ENCODE results near the gene RUNX3.

The RUNX3 gene

GRCh38 chr1:24934310-24935195, 4.5 kb upstream of the RUNX3 start:
- H3K27ac Mint-ChIP-seq: peak overlapping the region; percentile 47
- H3K36me3 Mint-ChIP-seq (ENCODE audit: low read depth): no peaks in the 10 kb centered on the region
- H3K9me3 Mint-ChIP-seq: no peaks in the 10 kb centered on the region
- intact Hi-C loops (cut with micrococcal nuclease): no loop called here
- H3K4me3 Mint-ChIP-seq: no peak overlapping the region
- H3K4me1 Mint-ChIP-seq (ENCODE audit: low read depth): peaks cover 21% of the 10 kb centered on the region
- H3K27me3 Mint-ChIP-seq: peaks cover 43% of the 10 kb centered on the region

DNA sequence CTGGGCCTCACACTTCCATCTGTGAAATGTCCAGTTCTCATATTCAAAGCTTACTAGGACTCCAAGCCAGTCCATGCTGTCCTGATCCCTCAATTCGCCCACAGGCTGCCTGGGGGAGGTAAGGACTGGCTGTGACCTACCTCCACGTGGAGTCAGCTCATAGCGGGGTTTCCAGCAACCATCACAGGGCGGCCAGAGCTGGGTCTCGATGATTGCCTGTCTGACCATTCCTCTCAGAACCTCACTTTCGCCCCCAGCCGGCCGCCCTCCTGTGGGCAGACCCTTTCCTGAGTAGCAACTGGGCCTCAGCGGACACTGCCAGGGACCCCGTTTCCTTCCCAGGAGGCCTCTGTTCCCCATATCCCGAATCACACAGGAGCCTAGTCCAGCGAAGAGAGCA, 3.4 kb upstream of the RUNX3 start:
- Mint-ChIP-seq H3K9me3 (no peaks in the 10 kb centered on the region), H3K27ac (peak overlapping the region; percentile 47), H3K36me3 (ENCODE audit: low read depth) (peaks cover 8% of the 10 kb centered on the region), H3K4me3 (no peak overlapping the region), H3K27me3 (peaks cover 43% of the 10 kb centered on the region), H3K4me1 (ENCODE audit: low read depth) (peaks cover 27% of the 10 kb centered on the region)
- intact Hi-C loops (cut with micrococcal nuclease): no loop called here

DNA sequence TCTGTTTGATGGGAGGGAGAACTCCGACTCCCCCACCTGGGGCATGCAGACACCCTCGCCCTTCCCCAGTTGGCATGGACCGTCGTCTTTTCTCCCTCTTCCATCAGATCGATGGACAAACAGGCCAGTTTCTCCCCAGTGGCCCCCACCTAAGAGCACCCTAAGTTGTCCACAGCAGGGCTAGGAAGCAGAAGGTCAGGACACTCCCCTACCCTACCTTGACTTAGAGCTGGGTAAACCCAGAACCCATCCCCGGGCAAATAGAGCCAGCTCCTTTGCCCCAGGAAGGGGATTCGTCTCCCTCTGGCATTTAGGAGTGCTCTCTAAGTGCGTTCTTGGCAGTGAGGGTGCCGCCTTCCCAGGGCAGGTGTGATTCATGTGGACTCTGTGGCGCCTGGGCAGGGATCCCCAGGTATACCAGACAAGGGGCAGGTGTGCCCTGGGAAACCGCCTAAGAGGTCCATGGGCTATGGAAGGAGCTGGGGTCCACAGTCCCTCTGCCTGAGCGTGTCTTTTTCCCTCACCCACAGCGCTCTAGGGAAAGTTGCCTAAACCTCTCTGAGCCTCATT, 2.7 kb upstream of the RUNX3 start:
- H3K36me3 Mint-ChIP-seq (ENCODE audit: low read depth): peaks cover 14% of the 10 kb centered on the region
- H3K9me3 Mint-ChIP-seq: no peaks in the 10 kb centered on the region
- H3K27ac Mint-ChIP-seq: no peak overlapping the region
- intact Hi-C loops (cut with micrococcal nuclease): loop anchor here (1.0 kb wide), 2 partner anchors 104 to 168 kb away; no protein-coding TSS in a partner anchor
- H3K4me3 Mint-ChIP-seq: peak overlapping the region; percentile 34
- peaks cover 43% of the 10 kb centered on the region for H3K27me3 Mint-ChIP-seq
- peaks cover 34% of the 10 kb centered on the region for H3K4me1 Mint-ChIP-seq (ENCODE audit: low read depth)

GRCh38 chr1:24932284-24932683, 2.2 kb upstream of the RUNX3 start:
- Mint-ChIP-seq H3K9me3 (no peaks in the 10 kb centered on the region), H3K36me3 (ENCODE audit: low read depth) (peaks cover 20% of the 10 kb centered on the region), H3K4me3 (peak overlapping the region; percentile 34), H3K4me1 (ENCODE audit: low read depth) (peaks cover 39% of the 10 kb centered on the region), H3K27ac (no peak overlapping the region), H3K27me3 (peaks cover 45% of the 10 kb centered on the region)
- intact Hi-C loops (cut with micrococcal nuclease): loop anchor here (1.0 kb wide), 2 partner anchors 105 to 169 kb away; no protein-coding TSS in a partner anchor

- Mint-ChIP-seq H3K36me3 (ENCODE audit: low read depth) (peaks cover 24% of the 10 kb centered on the region), H3K9me3 (no peaks in the 10 kb centered on the region), H3K4me3 (no peak overlapping the region), H3K4me1 (ENCODE audit: low read depth) (peaks cover 45% of the 10 kb centered on the region), H3K27me3 (peaks cover 45% of the 10 kb centered on the region), H3K27ac (peak overlapping the region; percentile 82)
- intact Hi-C loops (cut with micrococcal nuclease): loop anchor here (1.0 kb wide), 2 partner anchors 106 to 170 kb away; no protein-coding TSS in a partner anchor
Observed at GRCh38 chr1:24931468-24932231, 1.6 kb upstream of the RUNX3 start.

DNA sequence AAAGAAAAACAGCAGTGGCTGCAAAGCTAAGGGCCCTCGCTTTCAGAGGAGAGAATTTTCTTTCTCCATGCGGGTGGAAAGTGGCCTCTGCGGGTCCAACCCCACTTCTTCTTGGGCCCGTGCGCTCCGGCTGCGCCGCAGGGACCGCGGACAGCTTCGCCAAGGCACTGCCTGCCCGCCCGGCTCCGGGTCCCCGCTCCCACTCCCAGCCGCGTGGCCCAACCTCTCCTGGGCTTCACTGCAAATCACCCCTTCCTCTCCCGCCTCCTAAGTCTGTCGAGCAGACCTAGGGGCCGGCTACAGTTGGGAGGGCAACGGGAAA, 1.0 kb upstream of the RUNX3 start:
- intact Hi-C loops (cut with micrococcal nuclease): no loop called here

GRCh38 chr1:24929398-24930259, 447 bp downstream of the RUNX3 start:
- H3K9me3 Mint-ChIP-seq: no peaks in the 10 kb centered on the region
- H3K27me3 Mint-ChIP-seq: peaks cover 38% of the 10 kb centered on the region
- intact Hi-C loops (cut with micrococcal nuclease): no loop called here
- peak overlapping the region; percentile 93 for H3K27ac Mint-ChIP-seq
- H3K4me3 Mint-ChIP-seq: peak overlapping the region; percentile 89
- peaks cover 65% of the 10 kb centered on the region for H3K4me1 Mint-ChIP-seq (ENCODE audit: low read depth)
- peaks cover 44% of the 10 kb centered on the region for H3K36me3 Mint-ChIP-seq (ENCODE audit: low read depth)

More for the DNA sequence above, 1.0 kb upstream of the RUNX3 start:
- Mint-ChIP-seq H3K9me3 (no peaks in the 10 kb centered on the region), H3K4me1 (ENCODE audit: low read depth) (peaks cover 51% of the 10 kb centered on the region), H3K36me3 (ENCODE audit: low read depth) (peaks cover 29% of the 10 kb centered on the region), H3K27ac (peak overlapping the region; percentile 82), H3K4me3 (no peak overlapping the region), H3K27me3 (peaks cover 45% of the 10 kb centered on the region)

- Mint-ChIP-seq H3K4me3 (peak overlapping the region; percentile 89), H3K9me3 (no peaks in the 10 kb centered on the region), H3K27me3 (peaks cover 31% of the 10 kb centered on the region), H3K4me1 (ENCODE audit: low read depth) (peaks cover 60% of the 10 kb centered on the region), H3K36me3 (ENCODE audit: low read depth) (peaks cover 49% of the 10 kb centered on the region), H3K27ac (peak overlapping the region; percentile 93)
- intact Hi-C loops (cut with micrococcal nuclease): no loop called here
Observed at GRCh38 chr1:24928689-24929397, 1.2 kb downstream of the RUNX3 start.

DNA sequence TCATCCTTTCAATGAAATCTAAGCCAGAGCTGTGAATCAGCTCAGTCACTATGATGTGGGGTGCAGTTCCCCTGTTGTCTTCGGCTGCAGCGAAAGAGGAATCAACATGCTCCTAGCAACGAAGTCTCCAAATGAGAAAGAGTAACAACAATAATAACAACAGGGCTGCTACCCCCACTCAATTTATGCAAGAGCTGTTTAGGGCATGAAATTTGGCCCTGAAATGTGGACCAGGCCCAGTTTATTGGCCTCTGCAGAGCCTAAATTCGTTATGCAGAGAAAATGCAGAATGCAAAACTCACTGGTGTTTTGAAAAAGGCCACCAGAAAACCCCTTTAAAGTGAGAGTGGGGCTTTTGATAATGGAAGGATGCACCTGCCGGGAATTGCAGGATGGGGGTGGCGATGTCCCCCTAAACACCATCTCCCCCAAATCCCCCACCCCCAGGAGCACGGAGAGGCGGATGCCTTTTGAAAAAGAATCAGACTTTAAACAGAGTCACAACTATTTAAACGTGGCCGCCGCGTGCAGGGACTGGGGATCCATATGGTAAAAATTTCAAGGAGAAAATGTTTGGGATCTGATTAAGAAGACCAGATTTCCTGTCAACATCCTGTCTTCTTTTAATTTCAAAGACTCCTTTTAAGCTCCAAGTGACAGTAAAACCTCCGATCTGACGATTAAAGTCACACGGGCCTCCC, 1.9 kb downstream of the RUNX3 start:
- Mint-ChIP-seq H3K27me3 (peaks cover 24% of the 10 kb centered on the region), H3K27ac (peak overlapping the region; percentile 93), H3K4me1 (ENCODE audit: low read depth) (peaks cover 64% of the 10 kb centered on the region), H3K4me3 (peak overlapping the region; percentile 89), H3K36me3 (ENCODE audit: low read depth) (peaks cover 56% of the 10 kb centered on the region), H3K9me3 (no peaks in the 10 kb centered on the region)
- intact Hi-C loops (cut with micrococcal nuclease): loop anchor here (2.0 kb wide), 1 partner anchor 79 kb away; no protein-coding TSS in a partner anchor

DNA sequence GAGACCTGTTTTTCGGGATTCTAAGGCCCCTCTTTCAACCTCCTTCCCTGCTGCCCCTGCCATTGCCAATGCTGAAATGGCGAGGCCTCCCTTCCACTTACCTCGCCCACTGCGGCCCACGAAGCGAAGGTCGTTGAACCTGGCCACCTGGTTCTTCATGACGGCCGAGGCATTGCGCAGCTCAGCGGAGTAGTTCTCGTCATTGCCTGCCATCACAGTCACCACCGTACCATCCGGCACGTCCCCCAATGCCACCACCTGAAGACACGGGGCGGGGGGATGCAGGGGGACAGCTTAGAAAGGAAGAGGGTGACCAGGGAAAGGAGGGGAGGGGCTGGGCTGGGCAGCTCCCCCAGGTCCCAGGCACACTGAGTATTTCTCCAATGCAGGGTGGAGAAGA, 2.6 kb downstream of the RUNX3 start:
- Mint-ChIP-seq H3K4me1 (ENCODE audit: low read depth) (peaks cover 64% of the 10 kb centered on the region), H3K4me3 (peak overlapping the region; percentile 89), H3K36me3 (ENCODE audit: low read depth) (peaks cover 62% of the 10 kb centered on the region), H3K27ac (peak overlapping the region; percentile 93), H3K9me3 (no peaks in the 10 kb centered on the region), H3K27me3 (peaks cover 17% of the 10 kb centered on the region)
- intact Hi-C loops (cut with micrococcal nuclease): loop anchor here (2.0 kb wide), 1 partner anchor 79 kb away; no protein-coding TSS in a partner anchor

DNA sequence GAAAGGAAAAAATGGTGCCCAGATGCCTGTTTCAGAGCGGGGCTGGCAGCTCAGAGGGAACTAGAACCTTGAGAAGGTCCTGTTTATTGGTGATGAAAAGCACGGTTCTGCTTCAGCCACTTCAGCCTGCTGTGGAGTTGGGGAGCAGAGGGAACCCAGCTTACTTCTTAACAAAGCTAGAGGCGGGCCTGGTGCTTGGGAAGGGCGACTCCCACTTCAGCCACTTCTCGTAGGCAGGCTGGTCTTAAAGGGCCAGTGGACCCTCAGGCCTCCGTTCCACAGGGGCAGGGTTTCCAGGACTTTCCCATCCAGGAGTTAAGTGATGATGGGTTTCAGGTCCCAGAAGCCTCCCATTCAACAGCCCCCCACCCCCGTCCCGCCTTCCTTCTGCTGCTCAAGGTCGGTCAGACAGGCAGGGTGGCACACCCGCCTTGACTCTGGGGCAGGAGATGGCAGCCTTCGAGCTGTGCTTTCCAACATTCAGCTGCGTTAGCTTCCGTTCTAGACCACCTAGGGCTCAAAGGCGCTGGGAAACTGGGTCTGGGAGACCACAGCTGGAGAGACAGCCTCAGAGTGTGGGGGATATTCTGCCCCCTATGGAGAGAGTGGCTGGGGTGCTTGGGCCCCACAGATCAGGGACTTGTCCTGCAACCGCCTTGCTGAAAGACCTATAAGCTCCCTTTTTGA, 3.4 kb downstream of the RUNX3 start:
- intact Hi-C loops (cut with micrococcal nuclease): loop anchor here (2.0 kb wide), 1 partner anchor 78 kb away; no protein-coding TSS in a partner anchor
- no peaks in the 10 kb centered on the region for H3K9me3 Mint-ChIP-seq
- peak overlapping the region; percentile 6 for H3K4me3 Mint-ChIP-seq
- peak overlapping the region; percentile 93 for H3K27ac Mint-ChIP-seq
- peaks cover 14% of the 10 kb centered on the region for H3K27me3 Mint-ChIP-seq
- H3K4me1 Mint-ChIP-seq (ENCODE audit: low read depth): peaks cover 69% of the 10 kb centered on the region
- peaks cover 69% of the 10 kb centered on the region for H3K36me3 Mint-ChIP-seq (ENCODE audit: low read depth)

DNA sequence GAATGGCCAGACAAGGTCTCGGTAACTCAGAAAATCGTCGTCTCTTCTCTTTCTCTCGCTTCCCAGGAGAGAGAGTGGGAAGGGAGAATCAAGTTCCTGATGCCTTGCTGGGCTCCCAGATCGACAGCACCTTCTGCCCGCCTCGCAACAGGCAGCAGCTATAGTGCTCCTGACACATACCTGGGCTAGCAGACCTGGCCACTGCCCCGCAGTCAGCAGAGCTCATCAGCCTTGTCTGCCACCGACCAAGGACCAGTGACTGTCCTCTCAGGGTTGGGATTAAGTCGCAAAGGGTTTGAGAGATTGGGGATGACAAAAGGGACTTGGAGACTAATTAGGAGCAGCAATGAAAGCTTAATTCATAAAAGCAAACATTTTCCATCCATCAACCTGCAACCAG, 4.1 kb downstream of the RUNX3 start:
- peaks cover 70% of the 10 kb centered on the region for H3K36me3 Mint-ChIP-seq (ENCODE audit: low read depth)
- peak overlapping the region; percentile 9 for H3K4me3 Mint-ChIP-seq
- intact Hi-C loops (cut with micrococcal nuclease): loop anchor here (2.0 kb wide), 1 partner anchor 77 kb away; no protein-coding TSS in a partner anchor
- no peaks in the 10 kb centered on the region for H3K9me3 Mint-ChIP-seq
- peaks cover 68% of the 10 kb centered on the region for H3K4me1 Mint-ChIP-seq (ENCODE audit: low read depth)
- peak overlapping the region; percentile 93 for H3K27ac Mint-ChIP-seq
- H3K27me3 Mint-ChIP-seq: peaks cover 7% of the 10 kb centered on the region

Measured in dendritic cell treated with granulocyte-macrophage colony-stimulating factor and Interleukin-4, amounts not matched to agents 40 ng/mL and 50 ng/mL, for 4 days (primary cell).